Fibroblast of skin of left quadriceps (primary cell): ENCODE results near the gene LIPN.
"Not testable (repeated sequence)": the region's sequence is repeated elsewhere in the genome, so short reads cannot be mapped to it uniquely, and the experiment has no call there.

Source experiments
- DNase-seq, 2 experiments: peaks; one replicate each; pipeline ENCODE4 v3.0.0-alpha.2; 2013; ENCODE audit warnings: low read depth in 2 of 2

The LIPN gene

GRCh38 chr10:88759366-88760101 is at the start of gene LIPN:
TSS of gene LIPN (plus strand) at chr10:88760020. CDS start at chr10:88761406, 1,386 bp downstream.
- DNase-seq = no peak

- DNase-seq = no peak
Observed at GRCh38 chr10:88715517-88715916, 44.3 kb upstream of the LIPN start.

- DNase-seq = no peak
Observed at GRCh38 chr10:88721392-88721791, 38.4 kb upstream of the LIPN start.

- no peak for DNase-seq
Observed at GRCh38 chr10:88725798-88726197, 34.0 kb upstream of the LIPN start.

- no peak for DNase-seq
Observed at GRCh38 chr10:88728107-88728763, 31.6 kb upstream of the LIPN start.

GRCh38 chr10:88730864-88731263 is 29.0 kb upstream of the LIPN start:
- no peak for DNase-seq

GRCh38 chr10:88731296-88731695 is 28.5 kb upstream of the LIPN start:
- DNase-seq = no peak

- DNase-seq = no peak
Observed at GRCh38 chr10:88733215-88733614, 26.6 kb upstream of the LIPN start.

- peak; percentile 23 to 25 for DNase-seq
Observed at GRCh38 chr10:88735661-88736060, 24.2 kb upstream of the LIPN start.

GRCh38 chr10:88741921-88742320 is 17.9 kb upstream of the LIPN start:
- DNase-seq = not testable (repeated sequence)

GRCh38 chr10:88742448-88742847 is 17.4 kb upstream of the LIPN start:
- DNase-seq = no peak

GRCh38 chr10:88744002-88744401 is 15.8 kb upstream of the LIPN start:
- no peak for DNase-seq

- DNase-seq = no peak
Observed at GRCh38 chr10:88745633-88746032, 14.2 kb upstream of the LIPN start.

GRCh38 chr10:88754287-88754686 is 5.5 kb upstream of the LIPN start:
- DNase-seq = peak; percentile 59 to 65

- DNase-seq = no peak
Observed at GRCh38 chr10:88755753-88756152, 4.1 kb upstream of the LIPN start.

GRCh38 chr10:88756660-88757059 is 3.2 kb upstream of the LIPN start:
- DNase-seq = no peak

- DNase-seq = no peak
Observed at GRCh38 chr10:88762906-88763305, 3.1 kb downstream of the LIPN start.

GRCh38 chr10:88763441-88763840 is 3.6 kb downstream of the LIPN start:
- DNase-seq = no peak

GRCh38 chr10:88764110-88764509 is 4.3 kb downstream of the LIPN start:
- no peak for DNase-seq

- DNase-seq = no peak
Observed at GRCh38 chr10:88765816-88766215, 6.0 kb downstream of the LIPN start.

GRCh38 chr10:88769384-88769783 is 9.6 kb downstream of the LIPN start:
- DNase-seq = no peak

GRCh38 chr10:88781206-88781605 is 21.4 kb downstream of the LIPN start:
- DNase-seq = no peak

GRCh38 chr10:88782222-88782621 is 22.4 kb downstream of the LIPN start:
- no peak for DNase-seq
